IMR-90 (cell line): ENCODE data around the gene SYT2. TPM values are rescaled to one million over a fixed set of nuclear protein-coding genes. Genes with fewer than 3 reads are reported as not detected.

Experiments used
- ATAC-seq: fragments of 200-7000 bp; cut with Tn5 transposase; 2 replicates; pipeline ENCODE4 v1.9.1; 2020; ENCODE audit warnings: low read depth, mild to moderate bottlenecking, moderate library complexity
- BruUV-seq: library from RNA; stranded (reverse); fragments of 400-500 nt; replicated peaks from 2 replicates; lab custom pipeline; 2021; lab: Mats Ljungman, UMichigan
- CTCF ChIA-PET: fragments of 300-600 bp; formaldehyde crosslinking; extraction: SDS; loops from one replicate; lab custom pipeline; 2021; ENCODE audit warnings: antibody characterized with exemption; lab: Yijun Ruan, JAX
- POLR2A ChIA-PET: fragments of 300-600 bp; sonication (Branson Sonifier 250); formaldehyde crosslinking; loops from one replicate; lab custom pipeline; 2022; ENCODE audit warnings: antibody characterized with exemption; ENCODE audit not compliant: unreplicated experiment; lab: Charles Lee
- DNase-seq: peaks from one replicate; pipeline ENCODE4 v3.0.0; 2013
- H2AFZ ChIP-seq: replicated peaks from 2 replicates; pipeline ENCODE3; 2013; ENCODE audit warnings: low read length, mild to moderate bottlenecking; ENCODE audit not compliant: poor library complexity
- H2AK5ac ChIP-seq: 2 replicates; pipeline ENCODE4 v1.6.1; 2013; ENCODE audit warnings: low read depth, low read length, inconsistent platforms
- H2AK9ac ChIP-seq: replicated peaks from 2 replicates; pipeline ENCODE3; 2013; ENCODE audit warnings: mild to moderate bottlenecking, low read depth, low read length, moderate library complexity; ENCODE audit not compliant: poor library complexity
- H2BK120ac ChIP-seq: 2 replicates; pipeline ENCODE4 v1.6.1; 2013; ENCODE audit warnings: low read depth, low read length, inconsistent platforms
- H2BK15ac ChIP-seq: 3 replicates; pipeline ENCODE4 v1.6.1; 2013; ENCODE audit warnings: low read depth, low read length, inconsistent platforms
- H2BK20ac ChIP-seq: 2 replicates; pipeline ENCODE4 v1.6.1; 2013; ENCODE audit warnings: low read depth, mild to moderate bottlenecking, inconsistent platforms, low read length, moderate library complexity
- H2BK5ac ChIP-seq: 2 replicates; pipeline ENCODE4 v1.6.1; 2013; ENCODE audit warnings: mild to moderate bottlenecking, low read depth, low read length, inconsistent platforms; ENCODE audit not compliant: poor library complexity, severe bottlenecking
- H3K14ac ChIP-seq: replicated peaks from 2 replicates; pipeline ENCODE4 v1.6.1; 2013; ENCODE audit warnings: low read depth, low read length, inconsistent platforms
- H3K18ac ChIP-seq: 2 replicates; pipeline ENCODE4 v1.6.1; 2013; ENCODE audit warnings: low read depth, low read length, control low read depth
- H3K23ac ChIP-seq: 2 replicates; pipeline ENCODE4 v1.6.1; 2013; ENCODE audit warnings: low read depth, low read length, inconsistent platforms
- H3K27ac ChIP-seq: 2 replicates; pipeline ENCODE4 v1.5.1; 2013; ENCODE audit warnings: mild to moderate bottlenecking, control low read depth, low read length; ENCODE audit not compliant: insufficient read depth
- H3K27me3 ChIP-seq: 2 replicates; pipeline ENCODE4 v1.6.1; 2013; ENCODE audit warnings: low read length; ENCODE audit not compliant: control insufficient read depth, insufficient read depth
- H3K36me3 ChIP-seq: 2 replicates; pipeline ENCODE4 v1.6.1; 2013; ENCODE audit warnings: low read length, mixed read lengths; ENCODE audit not compliant: control insufficient read depth, insufficient read depth
- H3K4ac ChIP-seq: 2 replicates; pipeline ENCODE4 v1.6.1; 2013; ENCODE audit warnings: low read depth, low read length, inconsistent platforms
- H3K4me1 ChIP-seq: 2 replicates; pipeline ENCODE4 v1.6.1; 2013; ENCODE audit warnings: low read length, mixed read lengths; ENCODE audit not compliant: control insufficient read depth, insufficient read depth
- H3K4me2 ChIP-seq: 2 replicates; pipeline ENCODE4 v1.6.1; 2013; ENCODE audit warnings: low read depth, mild to moderate bottlenecking, control low read depth, low read length, moderate library complexity
- H3K4me3 ChIP-seq: 2 replicates; pipeline ENCODE4 v1.5.1; 2013; ENCODE audit warnings: low read depth, mild to moderate bottlenecking, control low read depth, low read length, moderate library complexity; ENCODE audit not compliant: insufficient read depth
- H3K56ac ChIP-seq: 2 replicates; pipeline ENCODE4 v1.6.1; 2013; ENCODE audit warnings: low read length, inconsistent platforms; ENCODE audit not compliant: insufficient read depth; ENCODE audit errors: extremely low read depth
- H3K79me1 ChIP-seq, 2 experiments: 2 replicates each; pipeline ENCODE4 v1.6.1; 2013; ENCODE audit warnings: low read length in 2 of 2, inconsistent platforms in 1 of 2, low read depth in 1 of 2
- H3K9ac ChIP-seq: 2 replicates; pipeline ENCODE4 v1.6.1; 2013; ENCODE audit warnings: low read depth, low read length, control low read depth
- H3K9me1 ChIP-seq: 2 replicates; pipeline ENCODE4 v1.6.1; 2013; ENCODE audit warnings: low read length, inconsistent platforms; ENCODE audit not compliant: insufficient read depth
- H3K9me3 ChIP-seq: 2 replicates; pipeline ENCODE4 v1.6.1; 2013; ENCODE audit warnings: low read length; ENCODE audit not compliant: control insufficient read depth, insufficient read depth
- H4K20me1 ChIP-seq: 2 replicates; pipeline ENCODE4 v1.6.1; 2013; ENCODE audit warnings: low read length, inconsistent platforms; ENCODE audit not compliant: insufficient read depth
- H4K5ac ChIP-seq: 2 replicates; pipeline ENCODE4 v1.6.1; 2013; ENCODE audit warnings: mild to moderate bottlenecking, low read depth, low read length, control low read depth
- H4K8ac ChIP-seq, 2 experiments: 2 replicates each; pipeline ENCODE4 v1.6.1; 2013; ENCODE audit warnings: low read depth in 2 of 2, low read length in 2 of 2, control low read depth in 1 of 2, inconsistent platforms in 1 of 2
- H4K91ac ChIP-seq: 2 replicates; pipeline ENCODE4 v1.6.1; 2013; ENCODE audit warnings: low read depth, low read length, inconsistent platforms; ENCODE audit not compliant: insufficient read depth
- BHLHE40 ChIP-seq: fragments of 150-350 bp; IDR thresholded peaks from 2 replicates; pipeline ENCODE4 v1.6.1; 2016; ENCODE audit warnings: mild to moderate bottlenecking, low read depth, low read length
- CEBPB ChIP-seq: IDR thresholded peaks from 2 replicates; pipeline ENCODE4 v1.6.1; 2012; ENCODE audit warnings: low read depth, low read length, improper control_type of control experiment
- MXI1 ChIP-seq: IDR thresholded peaks from 2 replicates; pipeline ENCODE4 v1.6.1; 2012; ENCODE audit warnings: low read depth, mild to moderate bottlenecking, low read length, moderate library complexity, borderline replicate concordance
- NFE2L2 ChIP-seq: fragments of 150-350 bp; IDR thresholded peaks from 2 replicates; pipeline ENCODE4 v1.6.1; 2016; ENCODE audit warnings: low read depth, mild to moderate bottlenecking, low read length
- WGBS, 2 experiments: methylation state at CpG; one replicate each; pipeline versions ENCODE4 v1.1.5 to v1.1.7; 2013; ENCODE audit warnings: missing lambda C conversion rate in 2 of 2; ENCODE audit not compliant: insufficient read length in 1 of 2; ENCODE audit errors: extremely low coverage in 2 of 2; 5-methylcytosine and 5-hydroxymethylcytosine counted together
- dilution Hi-C: fragments of 300-500 bp; cut with HindIII; formaldehyde crosslinking; loops from one replicate; pipeline ENCODE4 v1.14.3; 2018; ENCODE audit warnings: low sequenced_read_pairs; ENCODE audit not compliant: unreplicated experiment
- in situ Hi-C: fragments of 300-500 bp; cut with MboI; formaldehyde crosslinking; loops from 3 replicates; pipeline ENCODE4 v1.14.3; 2019; ENCODE audit warnings: low sequenced_read_pairs, inconsistent platforms, mixed read lengths
- intact Hi-C: fragments of 100-400 bp; cut with micrococcal nuclease; formaldehyde crosslinking; loops from 2 replicates; pipeline ENCODE4 v1.10.0; 2022
- polyA plus RNA-seq, 3 experiments: library from polyadenylated mRNA; depleted of rRNA; stranded (reverse); fragments of >200 nt; gene quantifications; 2 replicates each; pipeline ENCODE4 v1.2.3, GENCODE V29; 2012; ENCODE audit warnings: low replicate concordance in 1 of 3
- total RNA-seq: library from RNA; depleted of rRNA; stranded (reverse); fragments of >200 nt; gene quantifications from 2 replicates; pipeline ENCODE4 v1.2.3, GENCODE V29; 2012
- TF ChIP-seq, protein P1 (sequence below): conservative IDR thresholded peaks from 2 replicates; pipeline ENCODE4 v1.5.1; 2012; ENCODE audit warnings: mild to moderate bottlenecking, low read depth, low read length, improper control_type of control experiment

Gene SYT2
- total and polyA plus RNA-seq, 2 of the 4 experiments (the other 2 are of a cell fraction), result under 0.01 TPM

DNA sequence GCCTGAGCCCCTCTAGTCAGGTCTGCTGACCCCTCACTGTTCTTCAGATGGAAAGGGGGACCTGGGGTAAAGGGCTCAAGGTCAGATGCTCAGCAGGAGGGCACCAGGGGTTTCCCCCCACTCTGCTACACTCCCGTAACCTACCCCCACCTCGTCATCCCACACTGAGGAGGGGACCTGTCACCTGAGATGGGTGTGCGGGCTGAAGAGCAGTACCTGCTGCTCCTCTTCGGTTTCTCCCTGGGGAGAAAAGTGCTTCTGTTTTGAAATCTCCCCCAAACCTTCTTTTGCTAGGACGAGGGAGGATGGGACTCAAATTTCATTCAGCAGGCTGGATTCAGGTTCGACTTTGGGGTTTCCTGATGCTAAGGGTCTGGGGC, 65.2 kb downstream of the SYT2 start:
- no peak overlapping the region for H2AFZ ChIP-seq
- ChIA-PET CTCF (no interaction called here), POLR2A (no interaction called here)
- no peak overlapping the region for H3K14ac ChIP-seq
- H3K36me3 ChIP-seq, result no peaks in the 10 kb centered on the region
- no peak overlapping the region for H3K18ac ChIP-seq
- no peak overlapping the region for H4K5ac ChIP-seq
- in situ Hi-C loops, result no loop called here
- dilution Hi-C loops, result no loop called here
- H3K27me3 ChIP-seq, result peaks cover 82% of the 10 kb centered on the region
- H3K9ac ChIP-seq, result no peak overlapping the region
- H3K56ac ChIP-seq, result no peak overlapping the region
- no peak for ATAC-seq
- H3K27ac ChIP-seq, result no peak overlapping the region
- no peak overlapping the region for H2BK5ac ChIP-seq
- no CpG with 5 or more reads among the region's 6 CpGs for WGBS, 2 experiments
- H4K91ac ChIP-seq, result no peak overlapping the region
- H2BK15ac ChIP-seq, result no peak overlapping the region
- TF ChIP-seq BHLHE40 (no peak), MXI1 (no peak), CEBPB (no peak), NFE2L2 (no peak)
- TF ChIP-seq, protein P1, sequence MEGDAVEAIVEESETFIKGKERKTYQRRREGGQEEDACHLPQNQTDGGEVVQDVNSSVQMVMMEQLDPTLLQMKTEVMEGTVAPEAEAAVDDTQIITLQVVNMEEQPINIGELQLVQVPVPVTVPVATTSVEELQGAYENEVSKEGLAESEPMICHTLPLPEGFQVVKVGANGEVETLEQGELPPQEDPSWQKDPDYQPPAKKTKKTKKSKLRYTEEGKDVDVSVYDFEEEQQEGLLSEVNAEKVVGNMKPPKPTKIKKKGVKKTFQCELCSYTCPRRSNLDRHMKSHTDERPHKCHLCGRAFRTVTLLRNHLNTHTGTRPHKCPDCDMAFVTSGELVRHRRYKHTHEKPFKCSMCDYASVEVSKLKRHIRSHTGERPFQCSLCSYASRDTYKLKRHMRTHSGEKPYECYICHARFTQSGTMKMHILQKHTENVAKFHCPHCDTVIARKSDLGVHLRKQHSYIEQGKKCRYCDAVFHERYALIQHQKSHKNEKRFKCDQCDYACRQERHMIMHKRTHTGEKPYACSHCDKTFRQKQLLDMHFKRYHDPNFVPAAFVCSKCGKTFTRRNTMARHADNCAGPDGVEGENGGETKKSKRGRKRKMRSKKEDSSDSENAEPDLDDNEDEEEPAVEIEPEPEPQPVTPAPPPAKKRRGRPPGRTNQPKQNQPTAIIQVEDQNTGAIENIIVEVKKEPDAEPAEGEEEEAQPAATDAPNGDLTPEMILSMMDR, result no peak
- H4K8ac ChIP-seq, result no peak overlapping the region
- no peaks in the 10 kb centered on the region for H3K9me1 ChIP-seq
- no TSS peak for BruUV-seq
- no peak overlapping the region for H2AK5ac ChIP-seq
- H2BK20ac ChIP-seq, result no peak overlapping the region
- no peak overlapping the region for H3K23ac ChIP-seq
- no peak overlapping the region for H3K4me2 ChIP-seq
- H3K4me1 ChIP-seq, result peaks cover 6% of the 10 kb centered on the region; the same call in 1 of the 2 replicates
- intact Hi-C loops, result no loop called here
- H3K9me3 ChIP-seq, result no peaks in the 10 kb centered on the region
- H3K4me3 ChIP-seq, result no peak overlapping the region
- no peak overlapping the region for H2AK9ac ChIP-seq
- H3K79me1 ChIP-seq, result no peaks in the 10 kb centered on the region
- no peak for DNase-seq
- H4K20me1 ChIP-seq, result no peaks in the 10 kb centered on the region
- no peak overlapping the region for H3K4ac ChIP-seq
- H2BK120ac ChIP-seq, result no peak overlapping the region
